KOPT-K1 (cell line): ENCODE results near the gene EIF4E2.

Experiments used
- H3K27ac ChIP-seq: fragments of 200-600 bp; sonication (generic); 2 replicates; pipeline ENCODE4 v1.5.1; 2016; ENCODE audit warnings: antibody characterized with exemption, mild to moderate bottlenecking, low read depth, low read length; ENCODE audit not compliant: poor library complexity, severe bottlenecking
- H3K36me3 ChIP-seq: fragments of 200-600 bp; sonication (generic); 2 replicates; pipeline ENCODE4 v1.5.1; 2017; ENCODE audit warnings: antibody characterized with exemption, mild to moderate bottlenecking, low read length, moderate library complexity; ENCODE audit not compliant: insufficient read depth
- H3K9me3 ChIP-seq: fragments of 200-600 bp; sonication (generic); 2 replicates; pipeline ENCODE4 v1.5.1; 2017; ENCODE audit warnings: antibody characterized with exemption, low read length, mild to moderate bottlenecking; ENCODE audit not compliant: insufficient read depth, poor library complexity, severe bottlenecking

Gene EIF4E2

GRCh38 chr2:232550354-232551249 is at the start of gene EIF4E2, which contains the start of gene TIGD1:
Gene EIF4E2, plus strand, starts transcription at chr2:232550689. Its CDS starts 36 bp downstream, at chr2:232550725.
Gene TIGD1, minus strand, starts transcription at chr2:232550557. Its CDS starts 675 bp downstream, at chr2:232549882.
- Histone ChIP-seq H3K9me3 (no peaks in the 10 kb centered on the region), H3K27ac (peak within 1 kb of the TSS; percentile 92), H3K36me3 (peaks cover 49% of the 10 kb centered on the region)

- no peak overlapping the region for H3K27ac ChIP-seq
- H3K36me3 ChIP-seq: no peaks in the 10 kb centered on the region
- H3K9me3 ChIP-seq: no peaks in the 10 kb centered on the region
These were observed 49.1 kb upstream of the EIF4E2 start for GRCh38 chr2:232501331-232501771.

- no peaks in the 10 kb centered on the region for H3K36me3 ChIP-seq
- H3K27ac ChIP-seq: no peak overlapping the region
- H3K9me3 ChIP-seq: no peaks in the 10 kb centered on the region
These were observed 48.6 kb upstream of the EIF4E2 start for GRCh38 chr2:232501794-232502390.

GRCh38 chr2:232502511-232502910 is 48.0 kb upstream of the EIF4E2 start:
- H3K9me3 ChIP-seq: no peaks in the 10 kb centered on the region
- no peak overlapping the region for H3K27ac ChIP-seq
- no peaks in the 10 kb centered on the region for H3K36me3 ChIP-seq

- Histone ChIP-seq H3K9me3 (no peaks in the 10 kb centered on the region), H3K36me3 (no peaks in the 10 kb centered on the region), H3K27ac (no peak overlapping the region)
These were observed 47.3 kb upstream of the EIF4E2 start for GRCh38 chr2:232502911-232503808.

GRCh38 chr2:232503809-232504323 is 46.6 kb upstream of the EIF4E2 start:
- no peaks in the 10 kb centered on the region for H3K9me3 ChIP-seq
- H3K27ac ChIP-seq: no peak overlapping the region
- H3K36me3 ChIP-seq: no peaks in the 10 kb centered on the region

- no peak overlapping the region for H3K27ac ChIP-seq
- no peaks in the 10 kb centered on the region for H3K9me3 ChIP-seq
- no peaks in the 10 kb centered on the region for H3K36me3 ChIP-seq
These were observed 46.1 kb upstream of the EIF4E2 start for GRCh38 chr2:232504438-232504837.

- Histone ChIP-seq H3K9me3 (no peaks in the 10 kb centered on the region), H3K27ac (no peak overlapping the region), H3K36me3 (no peaks in the 10 kb centered on the region)
These were observed 44.6 kb upstream of the EIF4E2 start for GRCh38 chr2:232505856-232506255.

- Histone ChIP-seq H3K9me3 (no peaks in the 10 kb centered on the region), H3K27ac (no peak overlapping the region), H3K36me3 (no peaks in the 10 kb centered on the region)
These were observed 43.8 kb upstream of the EIF4E2 start for GRCh38 chr2:232506709-232507108.

GRCh38 chr2:232508251-232508650 is 42.2 kb upstream of the EIF4E2 start:
- H3K9me3 ChIP-seq: no peaks in the 10 kb centered on the region
- H3K27ac ChIP-seq: no peak overlapping the region
- no peaks in the 10 kb centered on the region for H3K36me3 ChIP-seq

- H3K27ac ChIP-seq: no peak overlapping the region
- H3K9me3 ChIP-seq: no peaks in the 10 kb centered on the region
- no peaks in the 10 kb centered on the region for H3K36me3 ChIP-seq
These were observed 39.1 kb upstream of the EIF4E2 start for GRCh38 chr2:232511336-232511890.

- no peaks in the 10 kb centered on the region for H3K36me3 ChIP-seq
- no peak overlapping the region for H3K27ac ChIP-seq
- H3K9me3 ChIP-seq: no peaks in the 10 kb centered on the region
These were observed 37.9 kb upstream of the EIF4E2 start for GRCh38 chr2:232512602-232513001.

GRCh38 chr2:232513353-232513752 is 37.1 kb upstream of the EIF4E2 start:
- Histone ChIP-seq H3K36me3 (no peaks in the 10 kb centered on the region), H3K27ac (no peak overlapping the region), H3K9me3 (no peaks in the 10 kb centered on the region)

GRCh38 chr2:232515639-232516038 is 34.9 kb upstream of the EIF4E2 start:
- Histone ChIP-seq H3K36me3 (no peaks in the 10 kb centered on the region), H3K27ac (no peak overlapping the region), H3K9me3 (no peaks in the 10 kb centered on the region)
